Psoas muscle (tissue), 8 donors: Measurements from ENCODE around the gene TAAR1. TPM values are rescaled to one million over a fixed set of nuclear protein-coding genes. Genes with fewer than 3 reads are reported as not detected.
"Not testable (repeated sequence)": the region's sequence is repeated elsewhere in the genome, so short reads cannot be mapped to it uniquely, and the experiment has no call there.

ENCODE experiments used
- ATAC-seq, 4 donors: fragments of 200-7000 bp; cut with Tn5 transposase; one replicate each; pipeline ENCODE4 v1.9.1; 2020; ENCODE audit warnings: moderate library complexity in 3 of 4, mild to moderate bottlenecking in 2 of 4
- DNase-seq, 2 donors: peaks; one replicate each; pipeline ENCODE4 v3.0.0-alpha.2; 2020
- H3K27ac ChIP-seq: fragments of 200-600 bp; one replicate; pipeline ENCODE4 v1.8.0; 2022
- H3K27me3 ChIP-seq, 3 donors: fragments of 200-600 bp in 1 of 3; one replicate each; pipeline versions ENCODE4 v1.6.1 to v1.8.0; 2013 to 2022; ENCODE audit warnings: low read length in 2 of 3, mild to moderate bottlenecking in 2 of 3, moderate library complexity in 1 of 3; ENCODE audit not compliant: insufficient read depth in 3 of 3
- H3K36me3 ChIP-seq, 2 donors: fragments of 200-600 bp in 1 of 2; one replicate each; pipeline versions ENCODE4 v1.6.1 to v1.8.0; 2013 to 2022; ENCODE audit warnings: low read depth in 1 of 2, mild to moderate bottlenecking in 1 of 2, moderate library complexity in 1 of 2; ENCODE audit not compliant: insufficient read depth in 1 of 2
- H3K4me1 ChIP-seq: fragments of 200-600 bp; one replicate; pipeline ENCODE4 v1.8.0; 2022
- H3K4me3 ChIP-seq: fragments of 200-600 bp; one replicate; pipeline ENCODE4 v1.8.0; 2022; ENCODE audit warnings: mild to moderate bottlenecking
- H3K9me3 ChIP-seq: fragments of 200-600 bp; one replicate; pipeline ENCODE4 v1.8.0; 2022
- CTCF ChIP-seq: fragments of 200-600 bp; IDR thresholded peaks from one replicate; pipeline ENCODE4 v1.8.0; 2022; ENCODE audit warnings: antibody characterized with exemption
- WGBS, 3 donors: extraction: QIAGEN DNeasy Blood & Tissue Kit; methylation state at CpG; one replicate each; pipeline versions ENCODE4 v1.1.6 to v1.1.7; 2013; 5-methylcytosine and 5-hydroxymethylcytosine counted together
- intact Hi-C, 2 donors: fragments of 100-400 bp; cut with DNase I; formaldehyde crosslinking; loops; one replicate each; pipeline versions ENCODE4 v1.11.0 to v1.14.2; 2022
- polyA plus RNA-seq, 3 donors: library from polyadenylated mRNA; stranded (reverse); fragments of 200-250 nt; gene quantifications; one replicate each; pipeline ENCODE4 v1.2.3, GENCODE V29; 2013
- total RNA-seq, 4 donors: library from RNA; stranded (reverse); fragmentation: NEBNext Ultra II Directional in 2 of 4; extraction: Animal tissue kit (Norgen Biotek cat#: 25700) in 2 of 4; gene quantifications; one replicate each; pipeline versions ENCODE4 v1.2.1 to v1.2.4, GENCODE V29; 2021 to 2023
- donor health status: healthy with polysubstance abuse.
- donor health status: DM: no; HTN: no; CAD: no; lungs with moderate emphysema.
- donor health status: Bipolar disorder and iron deficiency.
- donor health status: healthy.
- donor health status: DM: yes; HTN: yes; CAD: no.
- donor health status: DM: no; HTN: no; CAD: no.
- donor health status: DM: no; HTN: no; CAD: no.
- donor health status: DM: yes; HTN: yes; CAD: no.

Gene TAAR1
- total and polyA plus RNA-seq, 7 donors: not detected

- DNase-seq (no peak), ATAC-seq (no peak)
- Histone ChIP-seq H3K9me3 (no peaks in the 10 kb centered on the region), H3K4me1 (no peaks in the 10 kb centered on the region), H3K36me3 (no peaks in the 10 kb centered on the region), H3K27ac (no peak overlapping the region), H3K27me3 (no peaks in the 10 kb centered on the region), H3K4me3 (no peak overlapping the region)
- WGBS, 3 donors: 63 to 73% (median 69%) methylated on average over 2 of the region's 2 CpGs
- intact Hi-C loops: no loop called here
- no peak for TF ChIP-seq CTCF
These were observed 10.6 kb downstream of the TAAR1 start for GRCh38 chr6:132648356-132648755.

- Histone ChIP-seq H3K4me1 (no peaks in the 10 kb centered on the region), H3K4me3 (no peak overlapping the region), H3K36me3 (no peaks in the 10 kb centered on the region), H3K27me3 (no peaks in the 10 kb centered on the region), H3K27ac (no peak overlapping the region), H3K9me3 (no peaks in the 10 kb centered on the region)
- TF ChIP-seq CTCF: no peak
- ATAC-seq (no peak), DNase-seq (no peak)
- intact Hi-C loops: no loop called here
- WGBS, 3 donors: 70 to 76% (median 70%) methylated on average over 3 of the region's 3 CpGs
These were observed 15.4 kb downstream of the TAAR1 start for GRCh38 chr6:132643547-132643946.

GRCh38 chr6:132637135-132637534 lies 21.8 kb downstream of the TAAR1 start:
- ATAC-seq, DNase-seq, H3K9me3 ChIP-seq, H3K27ac ChIP-seq, intact Hi-C loops, H3K4me3 ChIP-seq, H3K36me3 ChIP-seq, H3K4me1 ChIP-seq, H3K27me3 ChIP-seq: not testable (repeated sequence)
- 84 to 96% (median 85%) methylated on average over 1 of the region's 1 CpG for WGBS, 3 donors

- intact Hi-C loops, H3K4me1 ChIP-seq, H3K4me3 ChIP-seq, DNase-seq, H3K36me3 ChIP-seq, H3K27me3 ChIP-seq, H3K27ac ChIP-seq, H3K9me3 ChIP-seq, ATAC-seq: not testable (repeated sequence)
- WGBS, 3 donors: 78 to 90% (median 84%) methylated on average over 3 of the region's 3 CpGs
These were observed 23.1 kb downstream of the TAAR1 start for GRCh38 chr6:132635906-132636305.

GRCh38 chr6:132635288-132635687 lies 23.7 kb downstream of the TAAR1 start:
- H3K9me3 ChIP-seq, H3K4me1 ChIP-seq, ATAC-seq, H3K36me3 ChIP-seq, H3K27ac ChIP-seq, H3K4me3 ChIP-seq, intact Hi-C loops, DNase-seq, H3K27me3 ChIP-seq: not testable (repeated sequence)
- 22 to 32% (median 28%) methylated on average over 3 of the region's 3 CpGs for WGBS, 3 donors

GRCh38 chr6:132634796-132635195 lies 24.2 kb downstream of the TAAR1 start:
- no peak for ATAC-seq

More at GRCh38 chr6:132634796-132635195, 24.2 kb downstream of the TAAR1 start:
- Histone ChIP-seq H3K27ac (no peak overlapping the region), H3K36me3 (no peaks in the 10 kb centered on the region), H3K4me3 (no peak overlapping the region), H3K4me1 (no peaks in the 10 kb centered on the region), H3K9me3 (no peaks in the 10 kb centered on the region), H3K27me3 (no peaks in the 10 kb centered on the region)
- TF ChIP-seq CTCF: no peak
- no peak for DNase-seq
- 70 to 71% (median 70%) methylated on average over 4 of the region's 4 CpGs for WGBS, 3 donors
- intact Hi-C loops: no loop called here
